ENCODE results near the gene R3HDM2. TPM values are rescaled to one million over a fixed set of nuclear protein-coding genes. Genes with fewer than 3 reads are reported as not detected.

R3HDM2 gene
- total and polyA plus RNA-seq, 12 donors, result 21.9 to 91.9 (median 43.2) TPM

DNA sequence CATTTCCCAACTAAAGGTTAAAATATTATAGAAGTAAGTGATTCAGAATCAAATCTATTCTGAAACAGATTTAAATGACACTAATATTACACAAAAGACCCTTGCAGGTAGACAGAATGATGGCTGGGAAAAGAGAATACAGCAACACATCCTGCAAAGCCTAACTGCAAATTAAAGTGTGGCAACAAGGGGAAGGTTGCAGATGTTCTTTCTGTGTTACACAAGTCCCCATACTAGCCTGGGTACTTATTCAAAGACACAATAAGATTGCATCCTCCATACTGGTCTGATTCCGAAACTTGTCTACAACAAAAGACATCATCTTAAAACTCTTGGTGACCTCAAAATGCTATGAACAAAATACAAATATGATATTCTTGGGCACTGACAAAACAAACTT, 50.5 kb downstream of the R3HDM2 start:
- DNase-seq, result no peak
- Histone ChIP-seq H3K36me3 (replicated peaks in 1 of 2) (no peaks in the 10 kb centered on the region), H3K4me1 (replicated peaks in 1 of 2) (no peaks in the 10 kb centered on the region), H3K27me3 (no peaks in the 10 kb centered on the region), H3K4me3 (no peak overlapping the region), H3K9me3 (replicated peaks in 1 of 3) (no peaks in the 10 kb centered on the region), H3K27ac (no peak overlapping the region)
- 93 to 100% (median 96%) methylated on average over 1 of the region's 1 CpG for WGBS, 4 donors
- intact Hi-C loops (cut with DNase I), result no loop called here
- no peak for TF ChIP-seq POLR2A (IDR thresholded peaks at IDR 0.05)

DNA sequence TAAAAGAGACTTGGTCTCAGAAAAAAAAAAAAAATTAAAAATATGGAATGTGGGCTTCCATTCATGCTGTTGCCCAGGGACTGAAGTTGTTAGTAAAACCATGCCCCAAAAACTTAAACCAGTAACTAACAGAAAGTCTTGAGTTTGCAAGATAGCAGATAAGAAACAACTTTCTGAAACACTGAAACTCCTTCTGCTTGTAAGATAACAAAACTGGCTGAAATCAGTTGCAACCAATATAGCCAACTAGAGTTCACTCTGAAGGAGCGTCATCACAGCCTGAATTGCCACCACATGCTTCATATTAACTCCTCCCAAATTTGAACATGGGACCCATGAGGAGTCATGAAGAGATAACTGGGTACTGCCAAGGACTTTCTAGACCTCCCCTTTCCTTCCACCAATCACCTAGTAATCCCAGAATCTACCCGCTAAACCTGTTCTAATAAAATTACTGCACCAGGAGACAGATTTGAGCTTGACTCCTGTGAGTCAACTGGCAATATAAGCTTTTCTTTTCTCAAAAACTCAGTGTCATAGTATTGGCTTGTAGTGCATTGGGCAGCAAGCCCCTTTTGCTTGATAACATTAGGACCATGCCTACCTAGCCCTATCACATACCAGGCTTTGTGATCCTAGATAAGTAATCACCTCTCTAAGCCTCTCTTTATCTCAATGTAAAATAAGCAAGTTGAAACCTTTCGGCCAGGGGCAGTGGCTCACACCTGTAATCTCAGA, 53.6 kb downstream of the R3HDM2 start:
- intact Hi-C loops (cut with DNase I), result no loop called here
- DNase-seq, result no peak
- TF ChIP-seq, protein P1, sequence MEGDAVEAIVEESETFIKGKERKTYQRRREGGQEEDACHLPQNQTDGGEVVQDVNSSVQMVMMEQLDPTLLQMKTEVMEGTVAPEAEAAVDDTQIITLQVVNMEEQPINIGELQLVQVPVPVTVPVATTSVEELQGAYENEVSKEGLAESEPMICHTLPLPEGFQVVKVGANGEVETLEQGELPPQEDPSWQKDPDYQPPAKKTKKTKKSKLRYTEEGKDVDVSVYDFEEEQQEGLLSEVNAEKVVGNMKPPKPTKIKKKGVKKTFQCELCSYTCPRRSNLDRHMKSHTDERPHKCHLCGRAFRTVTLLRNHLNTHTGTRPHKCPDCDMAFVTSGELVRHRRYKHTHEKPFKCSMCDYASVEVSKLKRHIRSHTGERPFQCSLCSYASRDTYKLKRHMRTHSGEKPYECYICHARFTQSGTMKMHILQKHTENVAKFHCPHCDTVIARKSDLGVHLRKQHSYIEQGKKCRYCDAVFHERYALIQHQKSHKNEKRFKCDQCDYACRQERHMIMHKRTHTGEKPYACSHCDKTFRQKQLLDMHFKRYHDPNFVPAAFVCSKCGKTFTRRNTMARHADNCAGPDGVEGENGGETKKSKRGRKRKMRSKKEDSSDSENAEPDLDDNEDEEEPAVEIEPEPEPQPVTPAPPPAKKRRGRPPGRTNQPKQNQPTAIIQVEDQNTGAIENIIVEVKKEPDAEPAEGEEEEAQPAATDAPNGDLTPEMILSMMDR (IDR thresholded peaks at IDR 0.05), result no peak
- no peak for TF ChIP-seq POLR2A (IDR thresholded peaks at IDR 0.05)
- Histone ChIP-seq H3K4me1 (replicated peaks in 1 of 2) (no peaks in the 10 kb centered on the region), H3K27me3 (no peaks in the 10 kb centered on the region), H3K36me3 (replicated peaks in 1 of 2) (no peaks in the 10 kb centered on the region), H3K9me3 (replicated peaks in 1 of 3) (no peaks in the 10 kb centered on the region), H3K4me3 (no peak overlapping the region), H3K27ac (no peak overlapping the region)
- WGBS, 4 donors, result 81 to 91% (median 87%) methylated on average over 3 of the region's 3 CpGs

DNA sequence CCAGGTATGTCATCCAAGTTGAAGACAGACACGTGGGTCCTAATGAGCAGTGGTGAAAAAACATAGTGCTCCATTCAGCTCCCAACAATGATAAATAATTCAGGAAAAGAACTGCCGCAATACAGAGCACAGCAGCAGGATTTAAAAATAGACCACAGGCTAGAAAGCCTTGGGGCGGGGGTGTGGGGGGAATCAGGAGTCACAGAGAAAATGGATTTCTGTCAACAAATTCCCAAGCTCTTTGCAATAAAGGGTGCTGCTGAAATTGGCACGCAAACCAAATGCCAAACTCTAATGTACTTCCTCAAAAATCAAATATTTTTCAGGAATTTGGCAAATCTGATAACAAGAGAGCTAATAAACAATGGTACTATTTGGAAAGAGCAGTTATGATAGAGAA, 58.6 kb downstream of the R3HDM2 start:
- Histone ChIP-seq H3K4me3 (no peak overlapping the region), H3K27ac (peak overlapping the region in 1 of 5 donors; percentile 55), H3K9me3 (replicated peaks in 1 of 3) (no peaks in the 10 kb centered on the region), H3K36me3 (replicated peaks in 1 of 2) (no peaks in the 10 kb centered on the region), H3K4me1 (replicated peaks in 1 of 2) (peaks cover 0 to 13% of the 10 kb centered on the region in 2 donors), H3K27me3 (no peaks in the 10 kb centered on the region)
- intact Hi-C loops (cut with DNase I), result no loop called here
- TF ChIP-seq, protein P1 (IDR thresholded peaks at IDR 0.05), result no peak
- no peak for TF ChIP-seq POLR2A (IDR thresholded peaks at IDR 0.05)
- 37 to 46% (median 43%) methylated on average over 4 of the region's 4 CpGs for WGBS, 4 donors
- DNase-seq, result peak in 6 of 7 donors; percentile 10 to 73 (median 40)

DNA sequence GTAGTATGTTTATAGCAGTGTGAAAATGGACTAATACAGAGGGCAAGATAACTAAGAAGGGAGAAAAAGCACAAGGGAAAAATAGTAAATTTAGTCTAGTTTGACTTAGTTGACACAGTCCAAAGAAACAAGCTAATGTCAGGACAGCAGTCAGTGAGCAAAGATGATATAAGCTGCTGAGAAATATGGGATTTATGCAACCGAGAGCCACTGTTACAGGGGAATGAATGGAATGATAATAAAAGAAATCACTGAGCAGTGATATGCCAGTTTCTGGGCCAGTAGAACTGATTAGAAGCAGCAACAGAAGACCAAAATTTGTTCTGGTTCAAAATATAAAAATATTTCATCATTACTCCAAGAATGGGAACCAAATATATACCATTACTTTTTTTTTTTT, 60.1 kb downstream of the R3HDM2 start:
- 67 to 94% (median 77%) methylated on average over 1 of the region's 1 CpG for WGBS, 4 donors
- no peak overlapping the region for H3K27ac ChIP-seq
- no peaks in the 10 kb centered on the region for H3K27me3 ChIP-seq
- H3K9me3 ChIP-seq (replicated peaks in 1 of 3), result no peaks in the 10 kb centered on the region
- no peak for DNase-seq
- TF ChIP-seq, protein P1 (IDR thresholded peaks at IDR 0.05), result no peak
- no peak for TF ChIP-seq POLR2A (IDR thresholded peaks at IDR 0.05)
- H3K4me3 ChIP-seq, result no peak overlapping the region
- H3K4me1 ChIP-seq (replicated peaks in 1 of 2), result peaks cover 0 to 13% of the 10 kb centered on the region in 2 donors
- intact Hi-C loops (cut with DNase I), result no loop called here
- H3K36me3 ChIP-seq (replicated peaks in 1 of 2), result no peaks in the 10 kb centered on the region

DNA sequence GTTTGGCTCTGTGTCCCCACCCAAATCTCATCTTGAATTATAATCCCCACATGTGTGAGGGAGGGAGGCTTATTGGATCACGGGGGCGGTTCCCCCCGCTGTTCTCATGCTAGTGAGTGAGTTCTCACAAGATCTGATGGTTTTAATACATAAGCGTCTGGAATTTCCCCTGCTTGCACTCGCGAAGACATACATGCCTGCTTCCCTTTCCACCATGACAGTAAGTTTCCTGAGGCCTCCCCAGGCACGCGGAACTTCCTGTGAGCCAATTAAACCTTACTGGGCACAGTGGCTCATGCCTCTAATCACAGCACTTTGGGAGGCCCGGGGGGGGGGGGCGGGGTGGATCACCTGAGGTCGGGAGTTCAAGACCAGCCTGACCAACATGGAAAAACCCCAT, 60.8 kb downstream of the R3HDM2 start:
- no peak overlapping the region for H3K4me3 ChIP-seq
- 85 to 100% (median 95%) methylated on average over 3 to 11 of the region's 11 CpGs for WGBS, 4 donors

More for the DNA sequence above, 60.8 kb downstream of the R3HDM2 start:
- Histone ChIP-seq H3K9me3 (replicated peaks in 1 of 3) (no peaks in the 10 kb centered on the region), H3K27ac (no peak overlapping the region), H3K27me3 (no peaks in the 10 kb centered on the region), H3K4me1 (replicated peaks in 1 of 2) (peaks cover 0 to 13% of the 10 kb centered on the region in 2 donors), H3K36me3 (replicated peaks in 1 of 2) (no peaks in the 10 kb centered on the region)
- no peak for DNase-seq
- intact Hi-C loops (cut with DNase I), result no loop called here
- no peak for TF ChIP-seq POLR2A (IDR thresholded peaks at IDR 0.05)
- TF ChIP-seq, protein P1 (IDR thresholded peaks at IDR 0.05), result no peak

Measured in adrenal gland (tissue), 12 donors.